HFF-Myc (cell line): Measurements from ENCODE around the gene ASPDH.
A peak's percentile ranks its signal among the peaks of the same experiment; 100 is the strongest.

Experiments
- DNase-seq: peaks from one replicate; pipeline ENCODE4 v3.0.0-alpha.2; 2011; ENCODE audit warnings: low read depth; ENCODE audit errors: extremely low read depth
- H3K4me3 ChIP-seq: replicated peaks from 2 replicates; pipeline ENCODE4 v1.5.1; 2011; ENCODE audit warnings: low read depth, mild to moderate bottlenecking, control low read depth, low read length
- CTCF ChIP-seq: IDR thresholded peaks from 2 replicates; pipeline ENCODE4 v1.5.1; 2012; ENCODE audit warnings: mild to moderate bottlenecking, low read depth, low read length, control low read depth; ENCODE audit errors: missing control alignments

The ASPDH gene

GRCh38 chr19:50510121-50510670 lies 3.5 kb downstream of the ASPDH start:
- peak overlapping the region; percentile 68 for H3K4me3 ChIP-seq
- no peak for DNase-seq
- TF ChIP-seq CTCF = no peak

DNA sequence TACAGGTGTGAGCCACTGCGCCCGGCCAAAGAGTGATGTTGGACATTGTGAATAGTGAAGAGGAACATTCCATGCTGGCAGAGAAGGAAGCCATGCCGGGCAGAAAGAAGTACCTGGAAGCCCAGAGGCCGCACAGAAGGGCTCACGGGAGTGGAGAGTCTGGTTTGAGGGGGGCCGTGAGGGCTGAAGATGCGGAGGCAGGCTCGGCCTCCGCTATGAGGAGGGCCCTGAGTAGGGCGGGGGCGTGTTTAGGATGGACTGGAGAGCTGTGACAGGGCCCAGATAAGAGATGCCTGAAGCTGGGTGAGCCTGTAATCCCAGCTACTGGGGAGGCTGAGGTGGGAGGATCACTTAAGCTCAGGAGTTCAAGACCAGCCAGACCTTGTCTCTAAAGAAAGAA lies 4.3 kb downstream of the ASPDH start:
- no peak for DNase-seq
- no peak for TF ChIP-seq CTCF
- H3K4me3 ChIP-seq = no peak overlapping the region

DNA sequence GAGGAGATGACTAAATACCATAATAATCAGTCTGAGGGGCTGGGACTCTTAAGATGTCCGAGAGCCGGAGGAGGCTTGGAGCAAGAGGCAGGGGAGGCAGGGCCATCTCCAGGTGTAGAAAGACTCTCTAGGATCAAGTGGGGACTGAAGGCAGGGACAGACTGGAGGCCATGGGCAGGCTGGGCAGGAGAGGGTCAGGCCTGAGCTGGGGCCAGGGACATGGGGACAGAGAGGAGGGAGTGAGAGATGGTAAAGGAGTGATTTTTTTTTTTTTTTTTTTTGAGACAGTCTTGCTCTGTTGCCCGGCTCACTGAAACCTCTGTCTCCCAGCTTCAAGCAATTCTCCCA lies 4.9 kb downstream of the ASPDH start:
- TF ChIP-seq CTCF = no peak
- no peak overlapping the region for H3K4me3 ChIP-seq
- no peak for DNase-seq

- DNase-seq = no peak
- no peak for TF ChIP-seq CTCF
These were observed 6.3 kb downstream of the ASPDH start for GRCh38 chr19:50507376-50507775.

GRCh38 chr19:50506700-50507099 lies 7.0 kb downstream of the ASPDH start:
- DNase-seq = no peak
- TF ChIP-seq CTCF = no peak
- H3K4me3 ChIP-seq = no peak overlapping the region

More at GRCh38 chr19:50507376-50507775, 6.3 kb downstream of the ASPDH start:
- H3K4me3 ChIP-seq = no peak overlapping the region

DNA sequence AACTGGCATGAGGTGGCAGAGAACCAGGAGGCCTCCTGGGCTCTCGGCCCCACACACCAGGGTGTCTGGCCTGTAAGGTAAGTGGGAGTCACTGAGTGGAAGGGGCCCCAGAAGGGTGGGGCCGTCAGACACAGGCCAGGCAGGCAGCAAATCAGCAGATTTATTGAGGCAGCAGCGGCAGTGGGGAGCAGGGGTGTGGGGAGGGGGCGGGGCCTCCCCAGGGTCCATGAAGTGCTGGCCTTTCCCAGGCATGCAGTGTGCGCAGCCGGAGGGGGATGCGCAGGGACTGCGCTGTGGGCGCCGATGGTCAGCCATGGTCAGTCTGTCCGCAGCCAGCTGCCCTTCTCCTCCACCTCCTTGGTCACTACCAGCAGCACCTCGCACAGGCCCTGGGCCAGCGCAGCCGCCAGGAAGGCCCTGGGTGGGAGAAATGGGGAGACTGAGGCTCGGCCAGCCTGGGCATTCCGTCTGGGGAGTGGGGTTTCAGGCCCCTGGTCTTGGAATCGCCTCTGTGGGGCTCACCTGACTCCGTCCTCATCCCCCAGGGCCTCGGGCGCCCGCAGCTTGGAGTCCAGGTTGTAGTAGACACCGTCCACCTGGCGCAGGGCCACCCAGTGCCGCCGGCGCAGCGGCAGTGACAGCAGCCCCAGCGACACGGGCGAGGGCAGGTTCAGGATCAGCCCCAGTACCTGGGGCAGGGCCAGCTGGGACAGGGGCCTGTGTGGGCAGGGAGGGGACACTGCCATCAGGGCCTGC lies 7.7 kb downstream of the ASPDH start:
- H3K4me3 ChIP-seq = no peak overlapping the region
- no peak for TF ChIP-seq CTCF
- DNase-seq = no peak
